SU-DHL-6 (cell line): Measurements from ENCODE around the gene GPR87.

Experiments
- EZH2phosphoT487 ChIP-seq: fragments of 200-600 bp; sonication (generic), shearing (Covaris generic); conservative IDR thresholded peaks from 2 replicates; pipeline ENCODE4 v1.6.1; 2018; ENCODE audit warnings: mild to moderate bottlenecking, antibody characterized with exemption, low read length, moderate library complexity, mixed read lengths
- TF ChIP-seq, protein P1 (sequence below): fragments of 200-600 bp; sonication (generic); IDR thresholded peaks from one replicate; pipeline ENCODE4 v1.5.1; 2017; ENCODE audit warnings: antibody characterized with exemption, mild to moderate bottlenecking, low read length, moderate library complexity; ENCODE audit not compliant: insufficient read depth, poor library complexity, severe bottlenecking

- TF ChIP-seq, protein P1, sequence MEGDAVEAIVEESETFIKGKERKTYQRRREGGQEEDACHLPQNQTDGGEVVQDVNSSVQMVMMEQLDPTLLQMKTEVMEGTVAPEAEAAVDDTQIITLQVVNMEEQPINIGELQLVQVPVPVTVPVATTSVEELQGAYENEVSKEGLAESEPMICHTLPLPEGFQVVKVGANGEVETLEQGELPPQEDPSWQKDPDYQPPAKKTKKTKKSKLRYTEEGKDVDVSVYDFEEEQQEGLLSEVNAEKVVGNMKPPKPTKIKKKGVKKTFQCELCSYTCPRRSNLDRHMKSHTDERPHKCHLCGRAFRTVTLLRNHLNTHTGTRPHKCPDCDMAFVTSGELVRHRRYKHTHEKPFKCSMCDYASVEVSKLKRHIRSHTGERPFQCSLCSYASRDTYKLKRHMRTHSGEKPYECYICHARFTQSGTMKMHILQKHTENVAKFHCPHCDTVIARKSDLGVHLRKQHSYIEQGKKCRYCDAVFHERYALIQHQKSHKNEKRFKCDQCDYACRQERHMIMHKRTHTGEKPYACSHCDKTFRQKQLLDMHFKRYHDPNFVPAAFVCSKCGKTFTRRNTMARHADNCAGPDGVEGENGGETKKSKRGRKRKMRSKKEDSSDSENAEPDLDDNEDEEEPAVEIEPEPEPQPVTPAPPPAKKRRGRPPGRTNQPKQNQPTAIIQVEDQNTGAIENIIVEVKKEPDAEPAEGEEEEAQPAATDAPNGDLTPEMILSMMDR = no peak
- TF ChIP-seq EZH2phosphoT487 = no peak
Observed at GRCh38 chr3:151307131-151307530, 9.5 kb downstream of the GPR87 start.
